Spleen (tissue), 7 donors: ENCODE measurements around the gene KCNJ14.

Experiments used
- POLR2A ChIP-seq, 3 donors: fragments of 450-650 bp; IDR thresholded peaks; one replicate each; pipeline ENCODE4 v1.5.1; 2017; ENCODE audit warnings: antibody characterized with exemption in 3 of 3, mild to moderate bottlenecking in 1 of 3
- POLR2AphosphoS5 ChIP-seq, 3 donors: sonication (generic); formaldehyde crosslinking; IDR thresholded peaks; one replicate each; pipeline ENCODE4 v1.5.1; 2017; ENCODE audit warnings: antibody characterized with exemption in 3 of 3
- TF ChIP-seq, protein P1 (sequence below), 11 experiments: fragments of 200-600 bp in 7 of 11; fragments of 450-650 bp in 4 of 11; sonication (generic) in 4 of 11; IDR thresholded peaks in 8 of 11; conservative IDR thresholded peaks in 3 of 11; 1 replicate in 7 of 11; 2 replicates in 4 of 11; pipeline versions ENCODE4 v1.4.0 to v1.8.0; 2016 to 2021; ENCODE audit warnings: antibody characterized with exemption in 11 of 11, inconsistent platforms in 4 of 11, mild to moderate bottlenecking in 1 of 11
- donor health status: DM: no; HTN: no; CAD: no; lungs with moderate emphysema.
- donor health status: DM: no; HTN: no; CAD: no.
- donor health status: DM: no; HTN: no; CAD: no.

DNA sequence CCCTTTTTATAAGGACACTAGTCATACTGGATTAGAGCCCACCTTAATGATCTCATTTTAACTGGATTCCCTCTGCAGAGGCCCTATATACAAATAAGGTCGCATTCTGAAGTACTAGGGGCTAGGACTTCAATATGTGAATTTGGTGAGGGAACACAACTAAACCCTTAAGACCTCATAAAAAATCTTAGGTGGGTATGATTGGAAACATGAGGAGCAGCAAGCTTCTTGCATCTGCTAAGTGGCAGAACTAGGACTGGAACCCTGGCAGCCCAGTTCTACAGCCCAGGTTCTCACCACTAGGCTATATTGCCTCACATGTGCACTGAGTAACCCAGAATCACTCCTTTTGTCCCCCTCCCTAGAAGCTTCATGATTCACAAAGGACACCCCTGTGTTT, 26.7 kb upstream of the KCNJ14 start:
- TF ChIP-seq, protein P1, sequence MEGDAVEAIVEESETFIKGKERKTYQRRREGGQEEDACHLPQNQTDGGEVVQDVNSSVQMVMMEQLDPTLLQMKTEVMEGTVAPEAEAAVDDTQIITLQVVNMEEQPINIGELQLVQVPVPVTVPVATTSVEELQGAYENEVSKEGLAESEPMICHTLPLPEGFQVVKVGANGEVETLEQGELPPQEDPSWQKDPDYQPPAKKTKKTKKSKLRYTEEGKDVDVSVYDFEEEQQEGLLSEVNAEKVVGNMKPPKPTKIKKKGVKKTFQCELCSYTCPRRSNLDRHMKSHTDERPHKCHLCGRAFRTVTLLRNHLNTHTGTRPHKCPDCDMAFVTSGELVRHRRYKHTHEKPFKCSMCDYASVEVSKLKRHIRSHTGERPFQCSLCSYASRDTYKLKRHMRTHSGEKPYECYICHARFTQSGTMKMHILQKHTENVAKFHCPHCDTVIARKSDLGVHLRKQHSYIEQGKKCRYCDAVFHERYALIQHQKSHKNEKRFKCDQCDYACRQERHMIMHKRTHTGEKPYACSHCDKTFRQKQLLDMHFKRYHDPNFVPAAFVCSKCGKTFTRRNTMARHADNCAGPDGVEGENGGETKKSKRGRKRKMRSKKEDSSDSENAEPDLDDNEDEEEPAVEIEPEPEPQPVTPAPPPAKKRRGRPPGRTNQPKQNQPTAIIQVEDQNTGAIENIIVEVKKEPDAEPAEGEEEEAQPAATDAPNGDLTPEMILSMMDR (IDR thresholded peaks at IDR 0.05 in 8 of 11, conservative IDR thresholded peaks at IDR 0.05 in 3 of 11), result no peak
- TF ChIP-seq POLR2A (IDR thresholded peaks at IDR 0.05) (no peak), POLR2AphosphoS5 (IDR thresholded peaks at IDR 0.05) (no peak)
